Natural killer cell treated with Interleukin-12 subunit alpha and Interleukin-12 subunit beta and Interleukin-15 and Interleukin-18, amount 100 ng/mL, for 72 hours (primary cell): ENCODE results near the gene IRS1. TPM values are rescaled to one million over a fixed set of nuclear protein-coding genes. Genes with fewer than 3 reads are reported as not detected.
"Not testable (repeated sequence)": the region's sequence is repeated elsewhere in the genome, so short reads cannot be mapped to it uniquely, and the experiment has no call there.

Experiments
- ATAC-seq, 2 donors: fragments of 150-1000 bp; cut with Tn5 transposase in 1 of 2; sonication (Bioruptor Pico), chemical (Tn5 transposase) in 1 of 2; 2 replicates each; pipeline ENCODE4 v1.10.0; 2021
- DNase-seq: peaks from one replicate; pipeline ENCODE4 v3.0.0; 2022; ENCODE audit warnings: low spot score
- H3K27ac Mint-ChIP-seq, 2 donors: 1 replicate in 1 of 2; 2 replicates in 1 of 2; pipeline ENCODE4 v1.8.0; 2022; ENCODE audit warnings: mixed read lengths in 2 of 2, mild to moderate bottlenecking in 1 of 2, moderate library complexity in 1 of 2
- H3K27me3 Mint-ChIP-seq, 2 donors: 1 replicate in 1 of 2; 2 replicates in 1 of 2; pipeline ENCODE4 v1.8.0; 2022; ENCODE audit warnings: mixed read lengths in 2 of 2
- H3K36me3 Mint-ChIP-seq: one replicate; pipeline ENCODE4 v1.8.0; 2022; ENCODE audit warnings: mixed read lengths
- H3K4me1 Mint-ChIP-seq, 2 donors: 1 replicate in 1 of 2; 2 replicates in 1 of 2; pipeline ENCODE4 v1.8.0; 2022; ENCODE audit warnings: low read depth in 2 of 2, mixed read lengths in 2 of 2, mild to moderate bottlenecking in 1 of 2
- H3K4me3 Mint-ChIP-seq: one replicate; pipeline ENCODE4 v1.8.0; 2022; ENCODE audit warnings: mixed read lengths
- H3K9me3 Mint-ChIP-seq: 2 replicates; pipeline ENCODE4 v1.8.0; 2022; ENCODE audit warnings: mixed read lengths
- total RNA-seq, 2 donors: library from RNA; stranded (reverse); gene quantifications; one replicate each; pipeline ENCODE4 v1.2.3, GENCODE V29; 2022

The IRS1 gene
- total RNA-seq, 2 donors from 2014 or later: 0.21 to 0.39 TPM

DNA sequence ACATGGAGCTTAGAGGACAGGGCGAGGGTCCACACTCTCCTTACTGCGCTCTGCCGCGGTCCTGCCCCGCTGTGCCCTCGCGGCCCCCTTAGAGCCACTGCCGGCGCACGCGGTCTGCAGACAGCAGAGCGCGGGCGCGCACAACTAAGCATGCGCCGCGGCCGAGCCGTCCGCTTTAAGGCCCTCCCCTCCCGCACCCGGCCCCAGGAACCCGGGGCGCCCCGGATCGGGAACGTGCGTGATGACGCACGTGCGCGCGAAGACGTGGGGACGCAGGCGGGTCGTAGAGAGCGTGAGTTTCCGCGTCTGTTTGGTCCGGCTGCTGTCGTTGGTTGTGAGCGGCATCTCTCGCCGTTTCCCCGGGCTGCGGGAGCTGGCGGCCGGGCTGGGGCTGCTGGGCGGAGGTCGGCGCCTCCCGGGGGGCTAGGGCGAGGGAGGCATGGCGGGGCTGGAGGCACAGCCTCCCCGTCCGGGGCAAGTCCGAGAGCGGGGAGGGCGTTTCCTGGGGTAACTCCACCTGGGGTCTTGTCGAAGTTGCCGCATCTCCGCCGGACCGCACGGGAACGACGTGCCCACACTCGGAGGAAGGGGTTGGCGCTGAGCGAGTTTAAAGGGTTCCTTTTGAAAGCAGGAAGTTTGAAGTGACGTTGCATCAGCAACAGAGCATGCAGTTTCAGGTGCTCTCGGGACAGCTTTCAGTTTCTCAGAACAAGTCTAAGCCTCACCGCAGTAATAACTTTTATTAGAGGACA is 36.4 kb upstream of the IRS1 start, which contains the start of gene RHBDD1:
Gene RHBDD1, plus strand, starts transcription at position 259 of the 752 bp plus-strand sequence. CDS start 28,640 bp downstream, outside the sequence.
- peaks cover 24 to 30% of the 10 kb centered on the region in 2 donors for H3K4me1 Mint-ChIP-seq
- H3K4me3 Mint-ChIP-seq: peak within 1 kb of the TSS; percentile 89
- peaks cover 6% of the 10 kb centered on the region for H3K36me3 Mint-ChIP-seq
- peak; percentile 96 for DNase-seq
- H3K9me3 Mint-ChIP-seq: no peaks in the 10 kb centered on the region
- H3K27me3 Mint-ChIP-seq: no peaks in the 10 kb centered on the region
- H3K27ac Mint-ChIP-seq: peak within 1 kb of the TSS; percentile 97
- ATAC-seq: peak; percentile 94 to 96

- H3K27ac Mint-ChIP-seq: peak overlapping the region; percentile 97
- peak overlapping the region; percentile 89 for H3K4me3 Mint-ChIP-seq
- ATAC-seq (peak in 1 of 2 donors; percentile 18), DNase-seq (no peak)
- peaks cover 5% of the 10 kb centered on the region for H3K36me3 Mint-ChIP-seq
- H3K9me3 Mint-ChIP-seq: no peaks in the 10 kb centered on the region
- peaks cover 23 to 29% of the 10 kb centered on the region in 2 donors for H3K4me1 Mint-ChIP-seq
- no peaks in the 10 kb centered on the region for H3K27me3 Mint-ChIP-seq
Observed at GRCh38 chr2:226835420-226835795, 35.8 kb upstream of the IRS1 start.

DNA sequence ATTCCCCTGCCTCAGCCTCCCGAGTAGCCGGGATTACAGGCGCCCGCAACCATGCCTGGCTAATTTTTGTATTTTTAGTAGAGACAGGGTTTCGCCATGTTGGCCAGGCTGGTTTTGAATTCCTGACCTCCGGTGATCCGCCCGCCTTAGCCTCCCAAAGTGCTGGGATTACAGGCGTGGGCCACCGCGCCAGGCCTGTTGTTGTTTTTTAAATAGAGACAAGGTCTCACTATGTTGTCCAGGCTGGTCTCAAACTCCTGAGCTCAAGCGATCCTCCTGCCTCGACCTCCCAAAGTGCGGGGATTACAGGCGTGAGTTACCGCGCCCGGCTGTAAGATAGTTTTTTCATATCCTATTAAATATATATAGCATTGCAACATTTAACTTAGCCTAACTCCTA is 35.3 kb upstream of the IRS1 start:
- H3K27ac Mint-ChIP-seq: peak overlapping the region; percentile 56 to 97
- H3K4me3 Mint-ChIP-seq: peak overlapping the region; percentile 89
- not testable (repeated sequence) for DNase-seq, ATAC-seq, H3K9me3 Mint-ChIP-seq, H3K36me3 Mint-ChIP-seq, H3K27me3 Mint-ChIP-seq
- peaks cover 18 to 24% of the 10 kb centered on the region in 2 donors for H3K4me1 Mint-ChIP-seq

DNA sequence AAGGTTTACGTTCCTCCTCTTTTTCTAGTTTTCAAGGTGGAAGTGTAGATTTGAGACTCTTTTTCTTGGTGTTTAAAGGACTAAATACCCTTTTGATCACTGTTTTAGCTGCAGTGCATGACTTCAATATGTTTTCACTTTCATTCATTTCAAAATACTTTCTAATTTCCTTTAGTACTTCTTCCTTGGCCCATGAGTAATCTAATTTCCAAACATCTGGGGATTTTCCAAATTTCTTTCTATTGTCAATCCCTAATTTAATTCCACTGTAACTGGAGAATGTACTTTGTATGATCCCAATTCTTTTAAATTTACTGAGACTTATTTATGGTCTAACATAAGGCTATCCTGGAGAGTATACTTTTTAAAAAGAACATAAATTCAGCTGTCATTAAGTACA is 32.4 kb upstream of the IRS1 start:
- ATAC-seq (no peak), DNase-seq (no peak)
- H3K4me3 Mint-ChIP-seq: no peak overlapping the region

DNA sequence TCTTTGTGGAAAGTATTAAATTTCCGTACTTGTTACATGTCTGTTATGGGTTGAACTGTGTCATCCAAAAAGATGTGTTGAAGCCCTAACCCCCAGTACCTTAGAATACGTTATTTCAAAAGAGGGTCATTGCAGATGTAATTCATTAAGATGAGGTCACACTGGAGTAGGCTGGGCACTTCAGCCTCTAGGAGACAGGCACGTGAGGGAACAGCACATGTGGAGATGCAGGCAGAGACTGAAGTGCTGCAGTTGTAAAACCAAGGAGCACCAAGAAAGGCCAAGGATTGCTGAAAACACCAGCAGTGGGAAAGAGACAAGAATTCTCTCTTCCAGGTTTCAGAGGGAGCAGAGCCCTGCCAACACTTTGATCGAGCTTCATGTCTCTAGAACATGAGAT is 31.6 kb upstream of the IRS1 start:
- no peak overlapping the region for H3K27ac Mint-ChIP-seq
- no peaks in the 10 kb centered on the region for H3K27me3 Mint-ChIP-seq
- no peak overlapping the region for H3K4me3 Mint-ChIP-seq
- no peaks in the 10 kb centered on the region for H3K36me3 Mint-ChIP-seq
- no peaks in the 10 kb centered on the region for H3K9me3 Mint-ChIP-seq
- ATAC-seq: no peak
- H3K4me1 Mint-ChIP-seq: peaks cover 1 to 3% of the 10 kb centered on the region in 2 donors
- DNase-seq: no peak

More for the DNA sequence above, 32.4 kb upstream of the IRS1 start:
- H3K36me3 Mint-ChIP-seq: no peaks in the 10 kb centered on the region
- peaks cover 7 to 9% of the 10 kb centered on the region in 2 donors for H3K4me1 Mint-ChIP-seq
- H3K27ac Mint-ChIP-seq: no peak overlapping the region
- no peaks in the 10 kb centered on the region for H3K9me3 Mint-ChIP-seq
- H3K27me3 Mint-ChIP-seq: no peaks in the 10 kb centered on the region

DNA sequence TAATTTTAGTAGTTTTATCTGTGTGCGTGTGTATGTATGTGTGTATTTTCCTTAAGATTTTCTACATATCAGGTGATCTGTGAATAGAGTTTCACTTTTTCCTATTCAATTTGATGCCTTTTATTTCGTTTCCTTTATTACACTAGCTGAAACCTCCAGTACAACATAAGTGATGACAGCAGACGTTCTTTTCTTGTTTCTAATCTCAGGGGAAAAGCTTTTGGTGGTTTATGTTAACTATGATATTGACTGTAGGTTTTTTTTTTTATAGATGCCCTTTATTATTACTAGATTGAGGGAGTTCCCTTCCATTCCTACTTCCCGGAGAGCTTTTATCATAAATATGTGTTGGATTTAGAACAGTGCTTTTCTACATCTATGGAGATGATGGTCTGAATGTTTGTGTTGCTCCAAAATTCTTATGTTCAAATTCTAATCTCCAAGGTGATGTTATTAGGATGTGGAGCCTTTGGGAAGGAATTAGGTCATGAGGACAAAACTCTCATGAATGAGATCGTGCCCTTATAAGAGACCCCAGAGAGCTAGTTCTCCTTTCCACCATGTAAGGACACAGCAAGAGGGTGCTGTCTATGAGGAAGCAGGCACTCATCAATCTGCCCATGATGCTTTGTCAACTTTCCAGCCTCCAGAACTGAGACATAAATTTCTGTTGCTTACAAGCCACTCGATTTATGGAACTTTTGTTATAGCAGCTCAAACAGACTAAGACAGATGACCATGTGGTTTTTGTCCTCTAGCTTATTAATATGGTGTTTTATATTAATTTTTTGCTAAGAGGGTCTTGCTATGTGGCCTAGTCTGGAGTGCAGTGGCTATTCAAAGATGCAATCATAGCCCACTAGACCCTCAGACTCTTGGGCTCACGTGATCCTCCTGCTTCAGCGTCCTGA is 30.4 kb upstream of the IRS1 start:
- Mint-ChIP-seq H3K27me3 (no peaks in the 10 kb centered on the region), H3K4me3 (no peak overlapping the region), H3K9me3 (no peaks in the 10 kb centered on the region), H3K27ac (no peak overlapping the region), H3K36me3 (no peaks in the 10 kb centered on the region), H3K4me1 (no peaks in the 10 kb centered on the region)
- no peak for DNase-seq
- ATAC-seq: no peak

DNA sequence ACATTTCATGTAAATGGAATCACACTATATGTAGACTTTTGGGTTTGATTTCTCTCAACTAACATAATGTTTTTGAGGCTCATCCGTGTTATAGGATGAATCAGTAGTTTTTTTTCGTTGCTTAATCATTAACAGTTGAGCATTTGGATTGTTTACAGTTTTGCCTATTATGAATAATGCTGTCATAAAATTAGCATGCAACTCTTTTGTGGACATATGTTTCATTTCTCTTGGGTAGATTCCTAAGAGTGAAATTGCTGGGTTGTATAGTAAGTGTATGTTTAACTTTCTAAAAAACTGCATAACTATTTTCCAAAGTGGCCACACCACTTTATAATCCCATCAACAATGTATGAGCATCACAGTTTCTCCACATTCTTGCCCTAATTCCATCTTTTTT is 28.6 kb upstream of the IRS1 start:
- Mint-ChIP-seq H3K9me3 (no peaks in the 10 kb centered on the region), H3K27me3 (no peaks in the 10 kb centered on the region), H3K4me1 (no peaks in the 10 kb centered on the region), H3K36me3 (no peaks in the 10 kb centered on the region), H3K27ac (no peak overlapping the region), H3K4me3 (no peak overlapping the region)
- DNase-seq: no peak
- ATAC-seq: no peak

DNA sequence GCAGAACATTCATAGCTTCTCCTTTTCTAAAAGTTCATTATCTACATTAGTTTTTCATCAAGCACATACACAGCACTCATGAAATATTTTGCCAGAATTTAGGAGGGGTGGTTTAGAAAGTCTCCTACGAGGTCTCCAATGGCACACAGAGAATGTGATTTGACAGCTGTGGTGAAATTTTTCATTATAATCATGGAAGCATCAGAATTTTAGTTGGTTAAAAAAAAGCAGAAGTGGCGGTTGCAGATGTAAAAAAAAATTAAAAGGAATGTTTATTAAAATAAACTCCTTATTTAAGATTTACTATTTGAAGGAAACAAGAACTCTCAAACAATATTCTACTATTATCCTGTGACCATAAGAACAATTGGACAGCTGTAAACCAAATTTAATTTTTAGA is 25.4 kb upstream of the IRS1 start:
- H3K4me1 Mint-ChIP-seq: no peaks in the 10 kb centered on the region
- no peaks in the 10 kb centered on the region for H3K36me3 Mint-ChIP-seq
- no peaks in the 10 kb centered on the region for H3K27me3 Mint-ChIP-seq
- ATAC-seq (no peak), DNase-seq (no peak)
- no peaks in the 10 kb centered on the region for H3K9me3 Mint-ChIP-seq
- H3K4me3 Mint-ChIP-seq: no peak overlapping the region
- no peak overlapping the region for H3K27ac Mint-ChIP-seq

GRCh38 chr2:226818930-226819329 is 19.3 kb upstream of the IRS1 start:
- H3K27ac Mint-ChIP-seq: no peak overlapping the region
- peaks cover 12 to 19% of the 10 kb centered on the region in 2 donors for H3K27me3 Mint-ChIP-seq

GRCh38 chr2:226813148-226813701 is 13.6 kb upstream of the IRS1 start:
- H3K27ac Mint-ChIP-seq: no peak overlapping the region
- ATAC-seq (no peak), DNase-seq (no peak)
- peaks cover 30 to 53% of the 10 kb centered on the region in 2 donors for H3K27me3 Mint-ChIP-seq
- peaks cover 2% of the 10 kb centered on the region for H3K9me3 Mint-ChIP-seq
- no peaks in the 10 kb centered on the region for H3K4me1 Mint-ChIP-seq
- no peaks in the 10 kb centered on the region for H3K36me3 Mint-ChIP-seq
- H3K4me3 Mint-ChIP-seq: no peak overlapping the region

More at GRCh38 chr2:226818930-226819329, 19.3 kb upstream of the IRS1 start:
- Mint-ChIP-seq H3K4me3 (no peak overlapping the region), H3K9me3 (no peaks in the 10 kb centered on the region), H3K36me3 (no peaks in the 10 kb centered on the region), H3K4me1 (no peaks in the 10 kb centered on the region)
- no peak for DNase-seq
- no peak for ATAC-seq

GRCh38 chr2:226803410-226803809 is 3.8 kb upstream of the IRS1 start:
- H3K27ac Mint-ChIP-seq: no peak overlapping the region
- H3K4me3 Mint-ChIP-seq: no peak overlapping the region
- H3K9me3 Mint-ChIP-seq: no peaks in the 10 kb centered on the region
- peaks cover 37 to 64% of the 10 kb centered on the region in 2 donors for H3K27me3 Mint-ChIP-seq
- H3K4me1 Mint-ChIP-seq: peaks cover 11 to 12% of the 10 kb centered on the region in 2 donors
- DNase-seq (no peak), ATAC-seq (no peak)
- no peaks in the 10 kb centered on the region for H3K36me3 Mint-ChIP-seq

- DNase-seq: no peak
- H3K27me3 Mint-ChIP-seq: peaks cover 34 to 57% of the 10 kb centered on the region in 2 donors
- ATAC-seq: peak in 1 of 2 donors; percentile 46
- no peak overlapping the region for H3K27ac Mint-ChIP-seq
- H3K4me1 Mint-ChIP-seq: peaks cover 11 to 12% of the 10 kb centered on the region in 2 donors
- no peaks in the 10 kb centered on the region for H3K9me3 Mint-ChIP-seq
- no peaks in the 10 kb centered on the region for H3K36me3 Mint-ChIP-seq
- H3K4me3 Mint-ChIP-seq: no peak overlapping the region
Observed at GRCh38 chr2:226802573-226802972, 3.0 kb upstream of the IRS1 start.

- peaks cover 34 to 44% of the 10 kb centered on the region in 2 donors for H3K27me3 Mint-ChIP-seq
- no peaks in the 10 kb centered on the region for H3K36me3 Mint-ChIP-seq
- ATAC-seq (peak; percentile 73 to 79), DNase-seq (peak; percentile 65)
- peaks cover 11 to 12% of the 10 kb centered on the region in 2 donors for H3K4me1 Mint-ChIP-seq
- no peaks in the 10 kb centered on the region for H3K9me3 Mint-ChIP-seq
- no peak overlapping the region for H3K27ac Mint-ChIP-seq
- H3K4me3 Mint-ChIP-seq: peak overlapping the region; percentile 65
Observed at GRCh38 chr2:226800941-226801784, 1.5 kb upstream of the IRS1 start.
